Measurements from ENCODE around the gene WNT9B.

DNA sequence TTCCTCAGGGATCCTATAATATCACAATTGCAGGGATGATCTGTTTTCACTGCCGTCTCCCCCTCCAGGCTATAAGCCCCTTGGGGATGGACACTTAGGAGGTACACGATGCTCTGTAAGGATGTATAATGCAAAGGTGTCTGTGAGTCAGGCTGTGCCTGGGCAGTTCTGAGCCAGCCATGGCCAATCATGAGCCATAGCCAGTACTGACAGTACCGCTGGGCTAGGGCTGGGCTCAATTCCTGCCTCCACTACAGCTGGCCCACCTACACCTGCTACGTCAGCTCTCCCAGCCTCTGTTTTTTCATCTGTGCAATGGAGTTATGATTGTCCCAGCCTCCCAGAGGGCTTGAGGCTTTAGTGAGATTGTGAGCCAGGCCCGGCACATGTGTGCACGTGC lies 2.8 kb upstream of the WNT9B start:
- TF ChIP-seq, protein P1, sequence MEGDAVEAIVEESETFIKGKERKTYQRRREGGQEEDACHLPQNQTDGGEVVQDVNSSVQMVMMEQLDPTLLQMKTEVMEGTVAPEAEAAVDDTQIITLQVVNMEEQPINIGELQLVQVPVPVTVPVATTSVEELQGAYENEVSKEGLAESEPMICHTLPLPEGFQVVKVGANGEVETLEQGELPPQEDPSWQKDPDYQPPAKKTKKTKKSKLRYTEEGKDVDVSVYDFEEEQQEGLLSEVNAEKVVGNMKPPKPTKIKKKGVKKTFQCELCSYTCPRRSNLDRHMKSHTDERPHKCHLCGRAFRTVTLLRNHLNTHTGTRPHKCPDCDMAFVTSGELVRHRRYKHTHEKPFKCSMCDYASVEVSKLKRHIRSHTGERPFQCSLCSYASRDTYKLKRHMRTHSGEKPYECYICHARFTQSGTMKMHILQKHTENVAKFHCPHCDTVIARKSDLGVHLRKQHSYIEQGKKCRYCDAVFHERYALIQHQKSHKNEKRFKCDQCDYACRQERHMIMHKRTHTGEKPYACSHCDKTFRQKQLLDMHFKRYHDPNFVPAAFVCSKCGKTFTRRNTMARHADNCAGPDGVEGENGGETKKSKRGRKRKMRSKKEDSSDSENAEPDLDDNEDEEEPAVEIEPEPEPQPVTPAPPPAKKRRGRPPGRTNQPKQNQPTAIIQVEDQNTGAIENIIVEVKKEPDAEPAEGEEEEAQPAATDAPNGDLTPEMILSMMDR (IDR thresholded peaks at IDR 0.05) = no peak
- TF ChIP-seq POLR2A (IDR thresholded peaks at IDR 0.05) = no peak
- TF ChIP-seq POLR2AphosphoS5 (IDR thresholded peaks at IDR 0.05) = no peak
